ENCODE measurements around the gene ANKRD13A.

DNA sequence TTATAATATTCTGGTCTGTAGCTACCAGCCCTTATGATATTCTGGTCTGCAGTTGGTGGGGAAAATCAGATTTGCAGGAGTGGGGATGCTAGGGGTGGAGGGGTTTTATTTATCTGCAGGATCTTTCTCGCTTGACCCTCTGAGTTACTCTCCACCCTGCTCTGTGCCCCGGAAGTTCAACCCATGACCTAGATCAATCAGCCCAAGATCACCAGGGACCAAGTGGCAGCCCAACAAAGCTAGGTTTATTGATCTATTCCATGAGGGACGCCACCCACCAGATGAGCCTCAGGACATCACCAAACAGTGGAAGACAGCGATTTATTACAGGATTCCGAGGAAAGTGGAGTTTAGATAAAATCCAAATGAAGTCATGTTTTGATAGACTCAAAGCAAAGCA is 74.9 kb downstream of the ANKRD13A start:
- TF ChIP-seq CTCF (IDR thresholded peaks at IDR 0.05), result no peak
- TF ChIP-seq EP300 (IDR thresholded peaks at IDR 0.05), result no peak
- TF ChIP-seq POLR2A (IDR thresholded peaks at IDR 0.05), result no peak
- no peak for TF ChIP-seq POLR2AphosphoS5 (IDR thresholded peaks at IDR 0.05)

All from sigmoid colon (tissue), 4 donors.